HEK293 (cell line): ENCODE results near the gene NEK8.

Experiments
- BCL11A ChIP-seq: fragments of 450-650 bp; formaldehyde crosslinking; IDR thresholded peaks from 2 replicates; pipeline ENCODE4 v1.5.1; 2016; ENCODE audit warnings: low read depth, missing biosample characterization, missing genetic modification characterization
- KLF10 ChIP-seq: fragments of 450-650 bp; IDR thresholded peaks from 2 replicates; pipeline ENCODE4 v1.5.1; 2018; ENCODE audit warnings: missing biosample characterization, mild to moderate bottlenecking, missing genetic modification characterization
- REST ChIP-seq: fragments of 450-650 bp; formaldehyde crosslinking; IDR thresholded peaks from 2 replicates; pipeline ENCODE4 v1.5.1; 2016; ENCODE audit warnings: missing biosample characterization, missing genetic modification characterization
- YY1 ChIP-seq: fragments of 450-650 bp; formaldehyde crosslinking; IDR thresholded peaks from 2 replicates; pipeline ENCODE4 v1.5.1; 2018; ENCODE audit warnings: missing biosample characterization, missing genetic modification characterization
- ZNF140 ChIP-seq: fragments of 450-650 bp; formaldehyde crosslinking; IDR thresholded peaks from 2 replicates; pipeline ENCODE4 v1.5.1; 2016; ENCODE audit warnings: missing biosample characterization, missing genetic modification characterization
- ZNF175 ChIP-seq: fragments of 450-650 bp; formaldehyde crosslinking; IDR thresholded peaks from 2 replicates; pipeline ENCODE4 v1.5.1; 2016; ENCODE audit warnings: missing biosample characterization, missing genetic modification characterization
- ZNF274 ChIP-seq, 2 experiments: fragments of 200-500 bp in 1 of 2; fragments of 450-650 bp in 1 of 2; sonication (Bioruptor generic) in 1 of 2; formaldehyde crosslinking in 1 of 2; IDR thresholded peaks; 2 replicates each; pipeline versions ENCODE4 v1.5.1 to v1.6.1; 2014 to 2016; ENCODE audit warnings: borderline replicate concordance in 1 of 2, inconsistent platforms in 1 of 2, low read length in 1 of 2, missing biosample characterization in 1 of 2, missing genetic modification characterization in 1 of 2
- ZNF391 ChIP-seq: fragments of 450-650 bp; formaldehyde crosslinking; IDR thresholded peaks from 2 replicates; pipeline ENCODE4 v1.5.1; 2016; ENCODE audit warnings: low read depth, missing biosample characterization, missing genetic modification characterization, borderline replicate concordance
- TF ChIP-seq, protein P1 (sequence below): fragments of 450-650 bp; formaldehyde crosslinking; IDR thresholded peaks from 2 replicates; pipeline ENCODE4 v1.5.1; 2016; ENCODE audit warnings: missing biosample characterization, missing genetic modification characterization
- TF ChIP-seq, protein P2 (sequence below): fragments of 450-650 bp; formaldehyde crosslinking; IDR thresholded peaks from 2 replicates; pipeline ENCODE4 v1.5.1; 2016; ENCODE audit warnings: missing biosample characterization, missing genetic modification characterization
- TF ChIP-seq, protein P3 (sequence below): fragments of 450-650 bp; formaldehyde crosslinking; optimal IDR thresholded peaks from 2 replicates; pipeline ENCODE3; 2016; ENCODE audit warnings: missing biosample characterization, mild to moderate bottlenecking, missing genetic modification characterization
- TF ChIP-seq, protein P4 (sequence below): fragments of 450-650 bp; formaldehyde crosslinking; IDR thresholded peaks from 2 replicates; pipeline ENCODE4 v1.5.1; 2016; ENCODE audit warnings: missing biosample characterization, missing genetic modification characterization

- TF ChIP-seq ZNF175 (tag by site-specific recombination) (no peak), REST (tag by site-specific recombination) (peak; percentile 12; the same call in 1 of the 2 replicates), YY1 (tag by site-specific recombination) (no peak), BCL11A (peak; percentile 100), ZNF274 (IDR thresholded peaks at IDR 0.05; ENCODE audit: low read length) (no peak), ZNF274 (tag by site-specific recombination; IDR thresholded peaks at IDR 0.05; ENCODE audit: borderline replicate concordance) (no peak), ZNF391 (0 out of 2 replicates have a peak, but pooled peaks have one; percentile 40), KLF10 (tag by site-specific recombination) (no peak), ZNF140 (no peak)
- TF ChIP-seq, protein P1, sequence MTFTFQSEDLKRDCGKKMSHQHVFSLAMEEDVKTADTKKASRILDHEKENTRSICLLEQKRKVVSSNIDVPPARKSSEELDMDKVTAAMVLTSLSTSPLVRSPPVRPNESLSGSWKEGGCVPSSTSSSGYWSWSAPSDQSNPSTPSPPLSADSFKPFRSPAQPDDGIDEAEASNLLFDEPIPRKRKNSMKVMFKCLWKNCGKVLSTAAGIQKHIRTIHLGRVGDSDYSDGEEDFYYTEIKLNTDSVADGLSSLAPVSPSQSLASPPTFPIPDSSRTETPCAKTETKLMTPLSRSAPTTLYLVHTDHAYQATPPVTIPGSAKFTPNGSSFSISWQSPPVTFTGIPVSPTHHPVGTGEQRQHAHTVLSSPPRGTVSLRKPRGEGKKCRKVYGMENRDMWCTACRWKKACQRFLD: no peak
- TF ChIP-seq, protein P2, sequence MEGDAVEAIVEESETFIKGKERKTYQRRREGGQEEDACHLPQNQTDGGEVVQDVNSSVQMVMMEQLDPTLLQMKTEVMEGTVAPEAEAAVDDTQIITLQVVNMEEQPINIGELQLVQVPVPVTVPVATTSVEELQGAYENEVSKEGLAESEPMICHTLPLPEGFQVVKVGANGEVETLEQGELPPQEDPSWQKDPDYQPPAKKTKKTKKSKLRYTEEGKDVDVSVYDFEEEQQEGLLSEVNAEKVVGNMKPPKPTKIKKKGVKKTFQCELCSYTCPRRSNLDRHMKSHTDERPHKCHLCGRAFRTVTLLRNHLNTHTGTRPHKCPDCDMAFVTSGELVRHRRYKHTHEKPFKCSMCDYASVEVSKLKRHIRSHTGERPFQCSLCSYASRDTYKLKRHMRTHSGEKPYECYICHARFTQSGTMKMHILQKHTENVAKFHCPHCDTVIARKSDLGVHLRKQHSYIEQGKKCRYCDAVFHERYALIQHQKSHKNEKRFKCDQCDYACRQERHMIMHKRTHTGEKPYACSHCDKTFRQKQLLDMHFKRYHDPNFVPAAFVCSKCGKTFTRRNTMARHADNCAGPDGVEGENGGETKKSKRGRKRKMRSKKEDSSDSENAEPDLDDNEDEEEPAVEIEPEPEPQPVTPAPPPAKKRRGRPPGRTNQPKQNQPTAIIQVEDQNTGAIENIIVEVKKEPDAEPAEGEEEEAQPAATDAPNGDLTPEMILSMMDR (tag by site-specific recombination): peak; percentile 68
- TF ChIP-seq, protein P3, sequence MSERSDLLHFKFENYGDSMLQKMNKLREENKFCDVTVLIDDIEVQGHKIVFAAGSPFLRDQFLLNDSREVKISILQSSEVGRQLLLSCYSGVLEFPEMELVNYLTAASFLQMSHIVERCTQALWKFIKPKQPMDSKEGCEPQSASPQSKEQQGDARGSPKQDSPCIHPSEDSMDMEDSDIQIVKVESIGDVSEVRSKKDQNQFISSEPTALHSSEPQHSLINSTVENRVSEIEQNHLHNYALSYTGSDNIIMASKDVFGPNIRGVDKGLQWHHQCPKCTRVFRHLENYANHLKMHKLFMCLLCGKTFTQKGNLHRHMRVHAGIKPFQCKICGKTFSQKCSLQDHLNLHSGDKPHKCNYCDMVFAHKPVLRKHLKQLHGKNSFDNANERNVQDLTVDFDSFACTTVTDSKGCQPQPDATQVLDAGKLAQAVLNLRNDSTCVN (tag by site-specific recombination): no peak
- TF ChIP-seq, protein P4, sequence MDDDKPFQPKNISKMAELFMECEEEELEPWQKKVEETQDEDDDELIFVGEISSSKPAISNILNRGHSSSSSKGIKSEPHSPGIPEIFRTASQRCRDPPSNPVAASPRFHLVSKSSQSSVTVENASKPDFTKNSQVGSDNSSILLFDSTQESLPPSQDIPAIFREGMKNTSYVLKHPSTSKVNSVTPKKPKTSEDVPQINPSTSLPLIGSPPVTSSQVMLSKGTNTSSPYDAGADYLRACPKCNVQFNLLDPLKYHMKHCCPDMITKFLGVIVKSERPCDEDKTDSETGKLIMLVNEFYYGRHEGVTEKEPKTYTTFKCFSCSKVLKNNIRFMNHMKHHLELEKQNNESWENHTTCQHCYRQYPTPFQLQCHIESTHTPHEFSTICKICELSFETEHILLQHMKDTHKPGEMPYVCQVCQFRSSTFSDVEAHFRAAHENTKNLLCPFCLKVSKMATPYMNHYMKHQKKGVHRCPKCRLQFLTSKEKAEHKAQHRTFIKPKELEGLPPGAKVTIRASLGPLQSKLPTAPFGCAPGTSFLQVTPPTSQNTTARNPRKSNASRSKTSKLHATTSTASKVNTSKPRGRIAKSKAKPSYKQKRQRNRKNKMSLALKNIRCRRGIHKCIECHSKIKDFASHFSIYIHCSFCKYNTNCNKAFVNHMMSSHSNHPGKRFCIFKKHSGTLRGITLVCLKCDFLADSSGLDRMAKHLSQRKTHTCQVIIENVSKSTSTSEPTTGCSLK (tag by site-specific recombination): no peak
Measured at GRCh38 chr17:28725166-28725659, 3.4 kb upstream of the NEK8 start.
